Neural cell (in vitro differentiated cells): ENCODE data around the gene SKA3.
"Not testable (repeated sequence)": the region's sequence is repeated elsewhere in the genome, so short reads cannot be mapped to it uniquely, and the experiment has no call there.

Source experiments
- CTCF ChIP-seq: fragments of 450-650 bp; IDR thresholded peaks from 2 replicates; pipeline ENCODE4 v1.5.1; 2014; ENCODE audit warnings: antibody characterized with exemption, mild to moderate bottlenecking, moderate library complexity; ENCODE audit not compliant: poor library complexity, severe bottlenecking
- EZH2 ChIP-seq: fragments of 200-600, 300-800 bp; shearing (Covaris generic), sonication (generic); IDR thresholded peaks from 2 replicates; pipeline ENCODE4 v1.6.1; 2014; ENCODE audit warnings: antibody characterized with exemption, low read length, borderline replicate concordance, mild to moderate bottlenecking; ENCODE audit not compliant: insufficient read depth, poor library complexity, severe bottlenecking
- TAF1 ChIP-seq: IDR thresholded peaks from 2 replicates; pipeline ENCODE4 v1.6.1; 2012; ENCODE audit warnings: low read depth

GRCh38 chr13:21194756-21195155 is 18.4 kb upstream of the SKA3 start:
- not testable (repeated sequence) for TF ChIP-seq CTCF, TAF1, EZH2
